Right ventricle myocardium superior (tissue), 1 donor: Measurements from ENCODE around the gene ZBTB18. TPM values are rescaled to one million over a fixed set of nuclear protein-coding genes. Genes with fewer than 3 reads are reported as not detected.

ENCODE experiments used
- ATAC-seq: fragments of 200-7000 bp; cut with Tn5 transposase; one replicate; pipeline ENCODE4 v1.9.1; 2020; ENCODE audit warnings: mild to moderate bottlenecking; ENCODE audit not compliant: poor library complexity
- DNase-seq: peaks from one replicate; pipeline ENCODE4 v3.0.0-alpha.2; 2020
- intact Hi-C: fragments of 100-400 bp; cut with DNase I; formaldehyde crosslinking; loops from one replicate; pipeline ENCODE4 v1.11.2; 2022
- total RNA-seq: library from RNA; stranded (reverse); fragmentation: NEBNext Ultra II Directional; extraction: Animal tissue kit (Norgen Biotek cat#: 25700); gene quantifications from one replicate; pipeline ENCODE4 v1.2.1, GENCODE V29; 2021
- donor health status: DM: no; HTN: yes; CAD: no; lungs with severe emphysema.

The ZBTB18 gene
- total RNA-seq, 1 donor from 2014 or later, result 29.9 TPM

- no peak for ATAC-seq
- intact Hi-C loops, result no loop called here
- DNase-seq, result no peak
These were observed 25.7 kb downstream of the ZBTB18 start for GRCh38 chr1:244076740-244077139.

GRCh38 chr1:244077473-244078220, 26.6 kb downstream of the ZBTB18 start:
- no peak for DNase-seq
- peak; percentile 18 for ATAC-seq
- intact Hi-C loops, result no loop called here

- DNase-seq (no peak), ATAC-seq (no peak)
- intact Hi-C loops, result no loop called here
These were observed 29.4 kb downstream of the ZBTB18 start for GRCh38 chr1:244080343-244080929.

- ATAC-seq (no peak), DNase-seq (no peak)
- intact Hi-C loops, result no loop called here
These were observed 31.9 kb downstream of the ZBTB18 start for GRCh38 chr1:244082969-244083368.

- no peak for DNase-seq
- intact Hi-C loops, result no loop called here
- ATAC-seq, result no peak
These were observed 32.4 kb downstream of the ZBTB18 start for GRCh38 chr1:244083383-244083943.

- DNase-seq, result no peak
- ATAC-seq, result no peak
- intact Hi-C loops, result no loop called here
These were observed 33.7 kb downstream of the ZBTB18 start for GRCh38 chr1:244084763-244085162.

GRCh38 chr1:244085891-244086290, 34.8 kb downstream of the ZBTB18 start:
- no peak for ATAC-seq
- intact Hi-C loops, result no loop called here
- DNase-seq, result no peak

- no peak for ATAC-seq
- DNase-seq, result no peak
- intact Hi-C loops, result no loop called here
These were observed 36.0 kb downstream of the ZBTB18 start for GRCh38 chr1:244087021-244087560.

GRCh38 chr1:244087611-244088010, 36.5 kb downstream of the ZBTB18 start:
- intact Hi-C loops, result no loop called here
- no peak for ATAC-seq
- no peak for DNase-seq

GRCh38 chr1:244088161-244088560, 37.1 kb downstream of the ZBTB18 start:
- intact Hi-C loops, result no loop called here
- DNase-seq, result no peak
- ATAC-seq, result no peak

GRCh38 chr1:244089561-244089960, 38.5 kb downstream of the ZBTB18 start:
- ATAC-seq, result no peak
- intact Hi-C loops, result no loop called here
- no peak for DNase-seq

GRCh38 chr1:244090645-244091044, 39.6 kb downstream of the ZBTB18 start:
- ATAC-seq, result no peak
- DNase-seq, result no peak
- intact Hi-C loops, result no loop called here

GRCh38 chr1:244092293-244092963, 41.3 kb downstream of the ZBTB18 start:
- ATAC-seq (no peak), DNase-seq (no peak)
- intact Hi-C loops, result no loop called here

GRCh38 chr1:244092964-244093638, 42.0 kb downstream of the ZBTB18 start:
- DNase-seq (no peak), ATAC-seq (no peak)
- intact Hi-C loops, result no loop called here

GRCh38 chr1:244094880-244095528, 43.9 kb downstream of the ZBTB18 start:
- ATAC-seq (no peak), DNase-seq (no peak)
- intact Hi-C loops, result no loop called here

GRCh38 chr1:244095529-244095911, 44.4 kb downstream of the ZBTB18 start:
- intact Hi-C loops, result no loop called here
- ATAC-seq, result no peak
- DNase-seq, result no peak

- intact Hi-C loops, result no loop called here
- DNase-seq, result no peak
- ATAC-seq, result no peak
These were observed 45.1 kb downstream of the ZBTB18 start for GRCh38 chr1:244096066-244096610.

GRCh38 chr1:244096691-244097090, 45.6 kb downstream of the ZBTB18 start:
- intact Hi-C loops, result no loop called here
- ATAC-seq, result no peak
- DNase-seq, result no peak
